UCSD-AML1 (cell line): ENCODE data around the gene CRIM1.

Experiments
- DNase-seq: peaks from one replicate; lab custom pipeline; 2025; ENCODE audit not compliant: unreplicated experiment; lab: John Stamatoyannopoulos, UW

CRIM1 gene

GRCh38 chr2:36544638-36545338, 189.2 kb downstream of the CRIM1 start:
- no peak for DNase-seq

GRCh38 chr2:36545871-36546416, 190.4 kb downstream of the CRIM1 start:
- DNase-seq = no peak

- DNase-seq = no peak
Observed at GRCh38 chr2:36547906-36548305, 192.3 kb downstream of the CRIM1 start.

DNA sequence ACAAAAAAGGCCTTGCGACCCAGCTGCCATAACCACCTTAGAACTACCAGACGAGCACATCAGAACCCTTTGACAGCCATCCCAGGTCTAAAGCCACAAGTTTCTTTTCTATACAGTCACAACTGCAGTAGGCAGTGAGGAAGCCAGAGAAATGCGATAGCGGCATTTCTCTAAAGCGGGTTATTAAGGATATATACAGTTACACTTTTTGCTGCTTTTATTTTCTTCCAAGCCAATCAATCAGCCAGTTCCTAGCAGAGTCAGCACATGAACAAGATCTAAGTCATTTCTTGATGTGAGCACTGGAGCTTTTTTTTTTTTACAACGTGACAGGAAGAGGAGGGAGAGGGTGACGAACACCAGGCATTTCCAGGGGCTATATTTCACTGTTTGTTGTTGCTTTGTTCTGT, 193.6 kb downstream of the CRIM1 start:
- DNase-seq = no peak

DNA sequence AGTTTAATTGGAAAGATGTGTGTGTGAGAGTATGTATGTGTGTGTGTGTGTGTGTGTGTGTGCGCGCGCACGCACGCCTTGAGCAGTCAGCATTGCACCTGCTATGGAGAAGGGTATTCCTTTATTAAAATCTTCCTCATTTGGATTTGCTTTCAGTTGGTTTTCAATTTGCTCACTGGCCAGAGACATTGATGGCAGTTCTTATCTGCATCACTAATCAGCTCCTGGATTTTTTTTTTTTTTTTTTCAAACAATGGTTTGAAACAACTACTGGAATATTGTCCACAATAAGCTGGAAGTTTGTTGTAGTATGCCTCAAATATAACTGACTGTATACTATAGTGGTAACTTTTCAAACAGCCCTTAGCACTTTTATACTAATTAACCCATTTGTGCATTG, 194.4 kb downstream of the CRIM1 start:
- no peak for DNase-seq

- DNase-seq = no peak
Observed at GRCh38 chr2:36553683-36554082, 198.1 kb downstream of the CRIM1 start.

DNA sequence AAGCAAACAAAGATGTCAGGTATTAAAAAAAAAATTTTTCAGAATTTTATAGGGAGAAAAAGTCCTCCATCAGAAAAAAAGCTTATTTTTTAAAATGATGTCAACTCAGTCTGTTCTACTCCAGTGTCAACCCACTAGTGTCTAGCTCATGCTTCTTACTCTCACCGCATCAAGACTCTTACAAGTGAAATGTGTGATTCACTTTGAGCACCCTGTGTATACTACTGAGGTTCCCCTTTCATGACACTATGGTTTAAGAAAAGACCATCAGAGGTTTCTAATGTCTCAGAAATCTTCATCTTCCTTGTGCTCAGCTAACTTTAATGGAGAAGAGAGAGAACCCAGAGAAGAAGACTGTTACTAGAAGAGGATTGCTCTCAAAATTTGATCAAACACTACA, 199.0 kb downstream of the CRIM1 start:
- no peak for DNase-seq

DNA sequence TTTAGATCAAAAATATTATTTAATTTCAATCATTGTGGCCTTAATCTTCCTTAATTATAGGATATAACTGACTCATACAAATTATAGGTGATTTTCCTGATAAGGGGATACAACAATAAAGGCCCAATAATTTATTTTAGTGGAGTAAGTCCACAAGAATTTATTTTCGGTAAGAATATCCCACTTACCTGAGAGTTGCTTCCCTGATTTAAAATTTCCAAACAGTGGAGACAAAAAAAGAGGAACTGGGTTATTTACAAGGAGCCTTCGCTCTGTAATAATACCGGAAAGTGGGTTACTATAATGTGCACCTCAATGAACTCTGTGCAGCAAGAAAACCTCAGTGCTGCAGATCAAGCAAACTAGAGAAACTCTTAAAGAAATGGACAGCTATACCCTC, 200.2 kb downstream of the CRIM1 start:
- DNase-seq = no peak

DNA sequence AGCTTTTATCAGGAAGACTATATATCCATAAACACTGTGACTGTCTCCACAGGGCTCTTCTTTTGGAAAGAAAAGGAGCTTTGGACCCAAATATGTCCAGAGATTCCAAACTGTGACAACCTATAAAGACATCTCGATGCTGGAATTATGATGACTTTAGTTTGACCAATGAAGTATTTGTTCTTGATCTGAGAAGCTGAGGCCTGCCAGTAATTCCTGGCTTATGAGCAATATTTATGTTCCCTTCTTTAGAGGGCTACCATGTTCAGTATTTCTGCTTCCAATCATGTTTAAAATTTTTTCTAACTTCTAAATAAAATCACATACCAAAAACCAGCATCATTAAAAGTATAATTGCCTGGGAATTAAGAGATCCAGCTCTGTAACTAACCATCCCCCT, 201.3 kb downstream of the CRIM1 start:
- DNase-seq = no peak

GRCh38 chr2:36559221-36559942, 203.8 kb downstream of the CRIM1 start:
- DNase-seq = no peak

GRCh38 chr2:36560726-36561125, 205.1 kb downstream of the CRIM1 start:
- no peak for DNase-seq

- no peak for DNase-seq
Observed at GRCh38 chr2:36561237-36561944, 205.8 kb downstream of the CRIM1 start.

GRCh38 chr2:36562240-36562639, 206.7 kb downstream of the CRIM1 start:
- no peak for DNase-seq

DNA sequence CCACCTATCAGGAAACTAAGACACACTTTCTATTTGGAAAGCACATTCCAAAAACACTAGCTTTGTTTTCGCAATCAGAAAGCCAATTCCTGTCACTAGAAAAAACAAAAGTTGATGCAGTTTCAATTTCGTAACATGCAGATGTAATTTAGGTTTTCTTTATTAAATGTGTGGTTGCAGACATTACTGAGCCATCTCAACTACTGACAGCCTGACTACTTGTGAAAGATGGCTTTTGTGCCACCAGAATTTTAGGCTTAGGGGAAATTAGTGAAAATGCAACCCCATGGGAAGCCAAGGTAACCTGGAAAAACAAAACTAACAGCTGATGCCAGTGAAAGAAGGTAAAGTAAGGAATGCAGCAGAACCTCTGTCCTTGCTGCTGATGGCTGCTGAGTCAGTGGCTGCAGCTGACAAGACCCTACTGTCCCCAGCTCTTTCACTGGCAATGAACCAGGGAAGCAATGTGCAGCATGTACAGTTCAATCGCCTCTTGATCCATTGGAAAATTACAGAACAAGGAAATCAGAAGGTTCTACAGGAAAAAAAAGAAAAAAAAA, 207.5 kb downstream of the CRIM1 start:
- DNase-seq = no peak

DNA sequence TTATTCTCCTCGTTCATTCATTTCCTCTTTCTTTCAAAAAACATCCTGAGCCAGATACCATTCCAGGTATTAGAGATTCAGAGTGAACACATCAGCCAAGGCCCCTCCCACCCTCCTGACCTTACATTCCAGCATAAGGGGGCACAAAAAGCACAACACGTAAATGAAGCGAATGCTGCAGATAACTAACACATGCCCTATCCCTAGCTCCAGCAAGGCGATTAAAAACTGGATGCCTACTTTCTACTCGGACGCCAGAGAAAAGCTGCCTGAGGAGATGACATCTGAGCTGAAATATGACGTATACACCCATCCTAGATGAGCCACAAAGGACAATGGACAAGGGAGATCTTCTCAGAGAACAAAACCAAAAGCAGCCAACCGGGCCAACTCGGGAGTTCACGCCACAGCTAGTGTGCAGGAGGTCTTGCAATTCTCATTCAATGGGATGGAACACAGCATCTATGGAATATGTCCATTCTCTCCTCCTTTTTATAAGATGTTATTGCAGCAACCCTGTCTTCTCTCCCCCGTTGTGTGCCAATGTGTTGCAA, 208.9 kb downstream of the CRIM1 start:
- DNase-seq = no peak

GRCh38 chr2:36565712-36566111, 210.1 kb downstream of the CRIM1 start:
- DNase-seq = no peak

DNA sequence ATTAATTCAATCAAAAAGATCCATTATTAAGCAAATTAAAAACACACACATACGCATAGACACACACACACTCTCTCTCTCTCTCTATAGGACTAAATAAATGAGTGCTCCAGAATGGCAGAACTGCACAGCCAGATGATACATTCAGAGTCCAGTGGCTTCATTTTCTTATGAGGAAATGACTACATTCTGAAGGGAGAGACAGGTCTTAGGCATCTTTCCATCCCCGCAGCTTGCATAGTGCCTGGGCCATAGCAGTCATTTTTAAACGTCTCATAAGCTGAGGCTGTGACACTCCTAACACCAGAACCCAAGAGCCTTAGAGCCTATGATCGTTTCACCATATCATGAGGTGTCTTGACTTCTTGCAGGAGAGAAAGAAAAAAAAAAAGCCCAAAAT, 211.3 kb downstream of the CRIM1 start:
- DNase-seq = no peak

DNA sequence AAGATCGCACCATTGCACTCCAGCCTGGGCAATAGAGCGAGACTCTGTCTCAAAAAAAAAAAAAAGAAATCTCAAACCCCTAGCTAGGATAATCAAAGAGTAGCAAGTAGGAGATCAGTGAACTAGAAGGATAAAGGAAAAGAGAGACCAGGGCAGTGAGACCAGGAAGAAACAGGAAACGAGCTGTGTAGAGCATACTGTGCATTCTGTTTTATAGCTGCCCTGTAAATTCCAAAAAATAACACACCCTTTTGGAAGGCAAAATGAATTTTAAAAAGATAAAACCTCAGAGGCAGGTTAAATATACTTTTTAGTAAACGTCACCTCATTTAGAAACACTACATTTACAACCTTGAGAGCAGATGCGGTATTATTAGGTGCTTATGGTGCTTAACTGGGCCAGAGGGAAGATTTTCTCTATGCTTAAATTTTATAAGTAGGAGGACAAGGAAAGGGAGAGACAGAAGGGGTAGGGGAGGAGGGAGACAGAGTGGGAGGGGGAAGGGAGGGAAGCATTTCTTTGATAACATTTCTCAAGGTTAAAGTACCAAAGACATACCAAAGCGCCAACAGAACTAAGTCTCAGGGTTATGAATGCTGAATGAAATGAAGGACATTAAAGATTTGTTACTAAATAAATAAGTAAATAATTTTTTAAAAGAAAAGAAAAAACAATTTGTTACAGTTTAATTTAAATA, 212.3 kb downstream of the CRIM1 start:
- no peak for DNase-seq

DNA sequence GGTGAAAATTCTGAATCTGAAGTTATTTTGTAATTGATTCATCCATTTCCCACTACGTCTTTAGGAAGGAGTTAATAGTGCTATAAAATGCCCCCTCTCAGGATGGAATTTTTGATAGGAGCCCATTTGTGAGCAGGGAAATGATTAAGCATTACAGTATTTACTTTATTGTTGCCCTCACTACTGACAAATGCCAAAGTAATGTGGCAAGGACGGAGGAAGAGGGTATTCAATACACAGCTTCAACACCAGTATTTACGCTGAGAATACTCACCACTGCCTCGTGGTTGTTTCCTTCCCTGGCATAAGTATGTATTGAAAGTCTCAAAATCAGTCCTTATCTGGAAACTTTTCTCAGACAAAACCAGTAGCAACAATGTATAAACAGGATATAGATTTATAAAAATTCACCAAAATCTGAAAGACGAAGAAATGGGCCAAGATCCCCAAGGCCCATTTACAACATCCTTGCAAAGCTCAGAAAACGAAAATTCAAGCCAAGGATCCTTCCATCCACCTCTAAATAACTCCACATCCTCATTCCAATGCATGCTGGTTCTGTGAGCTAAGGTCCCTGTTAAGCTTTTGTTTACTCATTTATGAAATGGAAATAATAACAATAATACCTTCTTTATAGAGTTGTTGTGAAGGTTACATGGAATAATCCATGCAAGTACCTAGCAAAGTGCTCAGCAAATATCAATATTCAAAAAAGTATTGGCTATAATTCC, 213.1 kb downstream of the CRIM1 start:
- DNase-seq = no peak

- no peak for DNase-seq
Observed at GRCh38 chr2:36569267-36569856, 213.8 kb downstream of the CRIM1 start.
